IPS-18c (cell line): ENCODE data around the gene NFIX.
A peak's percentile ranks its signal among the peaks of the same experiment; 100 is the strongest.

Experiments
- H3K4me3 ChIP-seq: 2 replicates; pipeline ENCODE4 v1.7.0; 2013; ENCODE audit warnings: low read depth, mild to moderate bottlenecking, low read length, moderate library complexity; ENCODE audit not compliant: insufficient read depth
- H3K9me3 ChIP-seq: one replicate; pipeline ENCODE4 v1.6.1; 2013; ENCODE audit warnings: mild to moderate bottlenecking, low read length, moderate library complexity; ENCODE audit not compliant: control insufficient read depth, insufficient read depth

NFIX gene

DNA sequence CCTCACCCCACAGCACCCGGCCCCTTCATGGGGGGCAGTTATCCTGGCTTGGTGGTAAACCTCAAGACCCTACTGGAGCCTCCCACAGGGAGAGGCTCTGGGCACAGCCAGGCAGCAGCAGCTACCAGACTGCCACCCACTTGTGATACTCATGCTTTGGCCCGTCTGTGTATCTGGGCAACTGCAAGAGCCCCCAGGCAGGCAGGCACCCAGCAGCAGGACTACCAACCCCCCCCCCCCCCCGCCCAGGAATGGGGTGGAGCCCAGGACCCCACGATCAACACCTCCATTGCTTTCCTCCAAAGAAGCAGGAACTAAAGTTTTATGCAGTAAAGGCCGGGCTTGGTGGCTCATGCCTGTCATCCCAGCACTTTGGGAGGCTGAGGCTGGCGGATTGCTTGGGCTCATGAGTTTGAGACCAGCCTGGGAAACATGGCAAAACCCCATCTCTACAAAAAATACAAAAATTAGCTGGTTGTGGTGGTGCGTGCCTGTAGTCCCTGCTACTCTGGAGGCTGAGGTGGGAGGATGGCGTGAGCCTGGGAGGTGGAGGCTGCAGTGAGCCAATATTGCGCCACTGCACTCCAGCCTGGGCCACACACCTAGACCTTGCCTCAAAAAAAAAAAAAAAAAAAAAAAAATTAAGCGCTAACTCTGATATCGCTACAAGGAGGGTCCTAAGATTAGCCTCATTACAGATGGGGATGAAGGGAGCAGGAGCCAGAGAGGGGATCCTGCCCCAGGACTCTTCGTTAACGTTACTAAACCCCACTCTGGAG is 108.5 kb downstream of the NFIX start:
- Histone ChIP-seq H3K9me3 (no peaks in the 10 kb centered on the region), H3K4me3 (no peak overlapping the region)

DNA sequence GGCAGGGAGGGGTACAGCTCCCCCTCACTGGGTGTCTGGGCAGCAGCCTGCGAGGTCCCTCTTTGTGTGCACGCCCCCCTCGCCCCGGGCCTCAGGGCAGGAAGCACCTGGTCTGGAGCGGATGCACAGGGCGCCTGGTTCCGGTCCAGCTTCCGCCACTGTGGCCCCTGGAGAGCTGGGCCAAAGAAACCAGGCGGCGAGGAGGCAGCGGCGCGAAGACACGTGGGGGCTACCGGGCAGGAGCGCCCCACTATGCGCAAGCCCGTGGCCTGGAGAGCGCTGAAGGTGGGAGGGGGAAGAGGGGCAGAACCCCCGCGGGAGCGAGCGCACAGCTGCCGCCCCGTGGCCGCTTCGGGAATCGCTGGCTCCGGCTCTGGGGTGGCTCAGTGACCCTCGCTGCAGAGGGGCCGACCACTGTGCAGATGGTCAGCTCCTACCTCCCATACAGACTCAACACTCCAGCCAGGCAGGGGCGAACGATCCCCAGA is 109.1 kb downstream of the NFIX start:
- no peaks in the 10 kb centered on the region for H3K9me3 ChIP-seq
- H3K4me3 ChIP-seq, result no peak overlapping the region

DNA sequence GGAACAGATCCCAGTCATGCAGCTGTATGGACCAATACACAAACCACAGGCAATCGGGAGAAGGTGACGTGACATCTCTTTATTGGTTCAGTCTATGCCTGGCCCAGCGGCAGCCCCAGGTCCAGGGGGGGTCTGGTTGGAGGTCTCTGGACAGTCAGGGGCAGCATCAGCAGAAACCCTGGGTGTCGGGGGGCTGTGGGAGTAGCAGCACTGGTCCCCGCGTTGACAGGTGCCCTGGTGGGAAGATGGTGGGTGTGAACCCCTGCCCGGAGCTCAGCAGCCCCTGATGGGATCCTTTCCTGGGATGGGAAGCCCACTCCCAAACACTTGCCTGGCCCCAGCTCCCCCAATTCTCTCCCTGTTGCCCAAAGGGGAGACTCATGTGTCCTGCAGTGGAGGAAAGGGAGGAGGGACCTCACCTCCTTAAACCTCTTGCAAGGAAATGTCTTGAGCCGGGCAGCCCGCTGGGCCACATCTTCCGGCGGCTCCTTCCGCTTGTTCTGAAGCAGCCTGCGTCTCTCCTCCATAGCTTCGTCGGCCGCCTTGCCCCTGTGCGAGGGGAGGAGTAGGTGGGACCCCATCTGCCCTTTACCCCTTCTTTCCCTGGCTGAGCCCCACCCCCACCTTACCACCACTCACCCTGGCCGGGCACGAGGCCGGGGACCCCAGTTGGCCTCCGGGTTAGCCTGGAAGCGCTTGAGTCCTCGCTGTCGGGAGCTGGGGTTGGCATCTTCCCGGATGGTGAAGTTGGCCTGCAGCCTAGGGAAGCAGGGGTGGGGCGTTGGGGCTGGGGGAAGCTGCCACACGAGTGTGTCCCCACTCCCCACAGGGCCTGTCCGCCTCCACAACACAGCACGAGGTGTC is 109.8 kb downstream of the NFIX start:
- H3K4me3 ChIP-seq, result no peak overlapping the region

GRCh38 chr19:13109361-13110098 is 114.3 kb downstream of the NFIX start:
- Histone ChIP-seq H3K9me3 (no peaks in the 10 kb centered on the region), H3K4me3 (no peak overlapping the region)

More for the DNA sequence above, 109.8 kb downstream of the NFIX start:
- no peaks in the 10 kb centered on the region for H3K9me3 ChIP-seq

DNA sequence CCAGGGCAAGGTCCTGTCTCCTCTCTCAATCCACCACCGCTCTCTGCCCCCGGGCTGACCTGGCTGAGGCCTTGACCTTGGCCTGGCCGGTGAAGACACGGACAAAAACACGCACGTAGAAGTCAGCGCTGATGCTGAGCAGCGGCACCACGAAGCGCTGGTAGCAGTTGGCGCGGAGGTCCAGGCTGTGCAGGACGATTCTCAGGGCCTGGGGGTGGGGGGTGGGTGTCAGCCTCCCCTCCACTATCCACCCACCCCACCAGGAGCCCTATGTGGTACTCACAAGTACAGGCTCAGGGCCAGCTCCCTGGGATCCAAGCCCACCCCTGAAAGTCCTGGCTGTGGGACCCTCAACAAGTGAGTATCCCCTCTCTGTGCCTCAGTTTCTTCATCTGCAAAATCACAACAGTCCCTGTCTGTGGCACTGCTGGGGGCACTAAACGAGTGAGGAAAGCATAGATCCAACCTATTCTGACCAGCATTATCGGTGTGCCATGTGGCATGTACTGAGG is 114.9 kb downstream of the NFIX start:
- Histone ChIP-seq H3K4me3 (no peak overlapping the region), H3K9me3 (no peaks in the 10 kb centered on the region)

- no peaks in the 10 kb centered on the region for H3K9me3 ChIP-seq
- H3K4me3 ChIP-seq, result no peak overlapping the region
Observed at GRCh38 chr19:13112555-13112954, 117.3 kb downstream of the NFIX start.

- Histone ChIP-seq H3K4me3 (peak overlapping the region; percentile 89), H3K9me3 (peaks cover 3% of the 10 kb centered on the region)
Observed at GRCh38 chr19:13115936-13116281, 120.6 kb downstream of the NFIX start.

- Histone ChIP-seq H3K4me3 (peak within 1 kb of the TSS; percentile 89), H3K9me3 (peaks cover 3% of the 10 kb centered on the region)
Observed at GRCh38 chr19:13116282-13117175, 121.3 kb downstream of the NFIX start, which contains the start of gene TRMT1. TSS of gene TRMT1 (minus strand) at chr19:13116740. CDS start at chr19:13116399, 341 bp downstream.

DNA sequence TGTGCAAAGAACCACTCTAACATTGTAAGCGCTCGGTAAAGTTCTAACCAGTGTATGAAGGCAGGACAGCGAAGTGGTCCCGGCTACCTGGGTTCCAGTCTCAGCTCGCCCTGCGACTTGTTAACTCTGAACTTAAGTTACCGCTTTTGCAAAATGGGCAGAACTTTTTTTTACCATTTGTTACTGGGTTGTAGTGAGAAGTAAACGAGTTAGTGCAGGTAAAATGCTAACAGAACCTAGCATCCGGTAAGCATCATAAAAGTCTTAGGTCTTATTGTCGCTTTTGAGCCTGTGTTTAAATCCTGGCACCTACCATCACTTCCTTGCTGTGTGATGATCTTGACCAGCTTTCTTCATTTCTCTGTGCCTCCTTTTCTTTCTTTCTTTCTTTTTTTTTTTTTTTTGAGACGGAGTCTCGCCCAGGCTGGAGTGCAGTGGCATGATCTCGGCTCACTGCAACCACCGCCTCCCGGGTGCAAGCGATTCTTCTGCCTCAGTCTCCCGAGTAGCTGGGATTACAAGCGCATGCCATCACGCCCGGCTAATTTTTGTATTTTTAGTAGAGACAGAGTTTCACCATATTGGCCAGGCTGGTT is 122.0 kb downstream of the NFIX start:
- peaks cover 3% of the 10 kb centered on the region for H3K9me3 ChIP-seq
- peak overlapping the region; percentile 89; the same call in 1 of the 2 replicates for H3K4me3 ChIP-seq

DNA sequence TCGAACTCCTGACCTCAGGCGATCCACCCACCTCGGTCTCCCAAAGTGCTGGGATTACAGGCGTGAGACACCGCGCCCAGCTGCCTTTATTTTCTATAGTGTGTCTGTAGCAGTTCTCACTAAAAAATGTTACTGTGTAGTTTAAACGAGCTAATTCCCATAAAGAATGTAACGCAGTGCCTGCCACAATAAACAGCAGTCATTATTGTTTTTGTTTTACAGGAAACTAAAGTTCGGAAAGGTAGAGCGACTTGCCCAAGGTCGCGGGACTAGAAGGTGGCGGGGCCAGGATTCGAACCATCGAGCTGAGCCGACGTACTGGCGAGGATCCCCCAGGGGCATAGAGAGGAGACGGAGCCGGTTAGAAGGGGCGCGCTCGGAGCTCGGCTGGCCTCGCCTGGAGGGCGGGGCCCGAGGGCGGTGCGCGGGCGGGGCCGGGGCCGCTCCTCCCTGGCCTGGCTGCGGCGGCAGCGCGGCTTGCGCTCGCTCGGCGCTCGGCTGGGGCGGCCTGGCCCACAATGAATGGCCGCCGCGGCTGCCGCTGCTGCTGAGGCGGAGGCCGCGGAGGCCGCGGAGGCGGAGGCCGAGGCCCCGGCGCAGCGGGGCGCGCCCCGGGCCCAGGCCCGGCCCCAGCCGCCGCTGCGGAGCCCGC is 122.6 kb downstream of the NFIX start, which contains the start of gene NACC1:
Gene NACC1, plus strand, starts transcription at position 493 of the 652 bp plus-strand sequence. CDS start 16,944 bp downstream, outside the sequence.
- peak within 1 kb of the TSS; percentile 100 for H3K4me3 ChIP-seq
- H3K9me3 ChIP-seq, result peaks cover 3% of the 10 kb centered on the region

DNA sequence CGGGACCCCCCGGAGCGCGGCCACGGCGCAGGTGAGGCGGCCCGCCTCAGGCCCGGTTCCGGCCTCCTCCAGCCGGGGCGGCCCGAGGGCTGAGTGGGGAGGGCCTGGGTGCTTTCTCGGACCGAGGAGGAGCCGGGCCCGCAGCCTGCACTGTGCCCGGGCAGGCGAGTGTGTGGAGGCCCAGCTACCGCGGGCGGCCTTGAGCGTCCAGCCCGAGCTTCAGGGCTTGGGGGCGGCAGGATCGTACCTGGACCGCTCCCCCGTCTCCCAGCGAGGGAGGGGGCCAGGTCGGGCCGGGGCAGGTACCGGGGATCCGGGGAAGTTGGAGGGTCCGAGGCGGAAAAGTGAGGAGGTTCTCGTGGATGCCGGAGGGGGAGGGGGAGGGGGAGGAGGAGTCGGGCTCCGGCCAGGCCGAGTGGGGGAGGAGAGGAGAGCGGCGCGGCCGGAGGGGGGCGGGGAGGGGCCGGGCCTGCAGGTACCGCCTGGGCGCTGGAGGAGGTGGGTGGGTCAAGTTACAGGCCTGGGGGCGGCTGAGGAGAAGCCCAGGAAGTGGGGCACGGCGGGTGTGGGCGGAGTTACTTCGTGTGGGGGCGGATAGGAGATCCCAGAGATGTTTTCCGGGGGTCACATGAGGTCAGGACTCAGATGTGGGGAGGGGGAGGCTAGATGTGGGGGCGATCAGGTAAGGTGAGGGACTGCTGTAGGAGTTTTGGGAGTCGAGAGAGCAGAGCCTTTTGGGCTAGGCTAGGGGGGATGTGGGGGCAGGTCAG is 123.3 kb downstream of the NFIX start:
- Histone ChIP-seq H3K4me3 (peak overlapping the region; percentile 100), H3K9me3 (peaks cover 3% of the 10 kb centered on the region)

DNA sequence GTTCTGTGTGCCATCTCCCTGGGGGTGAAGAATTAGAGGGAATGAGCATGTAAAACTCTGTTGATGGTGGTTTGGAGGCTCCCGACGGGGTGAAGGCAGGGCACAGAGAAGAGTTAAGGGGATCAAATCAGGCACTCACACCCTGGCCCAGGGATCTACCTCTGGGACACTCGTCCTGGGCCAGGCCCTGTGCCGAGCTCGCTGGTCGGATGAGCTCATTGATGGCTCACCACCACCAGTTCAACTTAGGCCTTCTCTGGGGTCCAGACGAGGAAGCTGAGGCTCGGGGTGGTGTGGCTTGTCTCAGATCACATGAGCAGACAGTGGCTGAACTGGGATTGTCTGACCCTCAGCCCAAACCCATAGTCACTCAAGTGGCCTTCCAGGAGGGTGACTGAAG is 124.4 kb downstream of the NFIX start:
- Histone ChIP-seq H3K4me3 (peak overlapping the region; percentile 100), H3K9me3 (peaks cover 3% of the 10 kb centered on the region)

DNA sequence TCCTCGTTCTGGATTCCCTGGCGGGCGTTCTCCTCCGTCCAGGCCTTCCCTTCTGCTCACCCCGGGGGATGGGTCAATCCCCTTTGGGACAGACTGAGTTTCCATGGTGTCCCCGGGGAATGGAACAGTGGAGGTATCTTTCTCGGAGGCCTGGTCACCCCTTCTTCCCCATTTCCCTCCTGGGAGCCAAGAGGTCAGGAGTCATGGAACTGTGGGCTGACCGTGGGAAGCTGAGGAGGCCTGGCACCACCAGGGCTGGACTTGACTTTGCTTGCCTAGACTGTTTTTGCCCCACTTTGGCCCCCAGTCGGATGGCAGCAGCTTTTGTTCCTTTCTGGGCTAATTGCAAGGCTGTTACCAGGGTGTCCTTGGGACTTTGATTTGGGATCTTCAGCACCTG is 124.8 kb downstream of the NFIX start:
- Histone ChIP-seq H3K4me3 (peak overlapping the region; percentile 38), H3K9me3 (peaks cover 3% of the 10 kb centered on the region)

DNA sequence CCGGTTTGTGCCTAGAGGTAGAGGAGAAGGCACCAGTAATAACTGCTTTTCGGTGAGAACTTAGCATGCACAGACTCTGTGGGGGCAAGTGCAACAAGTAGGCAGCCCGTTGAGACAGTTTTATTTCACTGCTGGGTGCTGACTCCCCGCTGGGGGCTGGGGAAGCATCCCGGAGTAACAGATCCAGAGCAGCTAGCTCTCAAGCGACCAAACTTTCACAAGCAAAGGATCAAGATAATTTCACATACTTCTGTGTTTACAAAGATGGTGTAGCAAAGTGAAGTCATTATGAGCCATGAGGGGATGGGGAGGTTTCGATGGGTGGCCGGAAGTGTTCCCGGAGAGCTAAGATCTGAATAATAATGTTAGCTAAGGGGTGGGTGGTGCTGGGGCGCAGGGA is 125.5 kb downstream of the NFIX start:
- Histone ChIP-seq H3K9me3 (peaks cover 5% of the 10 kb centered on the region), H3K4me3 (peak overlapping the region; percentile 38)
